HG03060 (cell line): ENCODE measurements around the gene TNF.

Experiments used
- ATAC-seq: cut with Tn5 transposase; IDR thresholded peaks from one replicate; pipeline ENCODE4 v1.9.1; 2021; ENCODE audit warnings: low read depth, moderate number of reproducible peaks; ENCODE audit not compliant: unreplicated experiment

The TNF gene

GRCh38 chr6:31622684-31623091 is 47.3 kb downstream of the TNF start:
- no peak for ATAC-seq

DNA sequence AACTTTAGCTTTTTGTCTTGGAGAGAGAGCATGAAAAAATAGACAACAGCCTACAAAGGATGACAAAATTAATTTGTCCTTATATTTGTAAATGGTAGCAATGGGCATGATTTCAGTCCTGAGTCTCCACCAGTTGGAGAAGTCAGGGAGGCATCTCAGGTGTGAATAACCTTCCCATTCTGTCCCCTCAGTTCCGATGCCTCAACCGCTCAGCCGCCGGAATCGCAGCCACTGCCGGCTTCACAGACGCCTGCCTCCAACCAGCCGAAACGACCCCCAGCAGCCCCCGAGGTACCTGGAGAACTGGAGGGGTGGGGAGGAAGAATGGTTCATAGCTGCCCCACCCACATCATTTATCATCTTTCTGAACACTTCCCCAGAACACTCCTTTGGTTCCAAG is 48.7 kb downstream of the TNF start:
- ATAC-seq: no peak

GRCh38 chr6:31626952-31627351 is 51.6 kb downstream of the TNF start:
- no peak for ATAC-seq

- ATAC-seq: no peak
Observed at GRCh38 chr6:31627690-31628287, 52.4 kb downstream of the TNF start.
